OCI-LY7 (cell line): ENCODE data around the gene VWA5B2. TPM values are rescaled to one million over a fixed set of nuclear protein-coding genes. Genes with fewer than 3 reads are reported as not detected.

Experiments
- BruUV-seq: library from RNA; stranded (reverse); fragments of 400-500 nt; replicated peaks from 2 replicates; lab custom pipeline; 2021; lab: Mats Ljungman, UMichigan
- CTCF ChIA-PET: fragments of 300-600 bp; sonication (Branson Sonifier 250); formaldehyde crosslinking; loops from one replicate; lab custom pipeline; 2022; ENCODE audit warnings: antibody characterized with exemption; ENCODE audit not compliant: unreplicated experiment; lab: Charles Lee
- POLR2A ChIA-PET: fragments of 300-600 bp; sonication (Branson Sonifier 250); formaldehyde crosslinking; loops from one replicate; lab custom pipeline; 2022; ENCODE audit warnings: antibody characterized with exemption; lab: Charles Lee
- DNase-seq: peaks from one replicate; pipeline ENCODE4 v3.0.0-alpha.2; 2015; ENCODE audit warnings: low spot score
- H2AFZ ChIP-seq: fragments of 200-600 bp; sonication (generic), shearing (Covaris generic); 2 replicates; pipeline ENCODE4 v1.6.1; 2014; ENCODE audit warnings: mild to moderate bottlenecking, antibody characterized with exemption, low read length, moderate library complexity
- H3K27ac ChIP-seq: fragments of 200-600 bp; sonication (generic); 2 replicates; pipeline ENCODE4 v1.5.1; 2014; ENCODE audit warnings: mixed run types, low read depth, mild to moderate bottlenecking, moderate library complexity, low read length, inconsistent platforms; ENCODE audit not compliant: poor library complexity, severe bottlenecking
- H3K36me3 ChIP-seq: fragments of 200-600 bp; sonication (generic); 2 replicates; pipeline ENCODE4 v1.6.1; 2014; ENCODE audit warnings: mild to moderate bottlenecking, antibody characterized with exemption, low read length, moderate library complexity, mixed read lengths; ENCODE audit not compliant: insufficient read depth
- H3K4me1 ChIP-seq: fragments of 200-600 bp; sonication (generic); 2 replicates; pipeline ENCODE4 v1.5.1; 2014; ENCODE audit warnings: mild to moderate bottlenecking, low read length; ENCODE audit not compliant: insufficient read depth, poor library complexity, severe bottlenecking
- H3K4me2 ChIP-seq: fragments of 200-600 bp; sonication (generic); 2 replicates; pipeline ENCODE4 v1.6.1; 2014; ENCODE audit warnings: mild to moderate bottlenecking, low read length
- H3K4me3 ChIP-seq: fragments of 200-600 bp; sonication (generic); 2 replicates; pipeline ENCODE4 v1.5.1; 2014; ENCODE audit warnings: mild to moderate bottlenecking, low read depth, low read length; ENCODE audit not compliant: poor library complexity, severe bottlenecking
- H3K79me2 ChIP-seq: fragments of 200-600 bp; sonication (generic); 2 replicates; pipeline ENCODE4 v1.6.1; 2016; ENCODE audit warnings: low read depth, mild to moderate bottlenecking, low read length, moderate library complexity, mixed read lengths; ENCODE audit not compliant: insufficient read depth
- H3K9me2 ChIP-seq: fragments of 200-600 bp; sonication (generic); 2 replicates; pipeline ENCODE4 v1.6.1; 2016; ENCODE audit warnings: mild to moderate bottlenecking, low read length, mixed read lengths; ENCODE audit not compliant: insufficient read depth
- H3K9me3 ChIP-seq: fragments of 200-600 bp; sonication (generic); 2 replicates; pipeline ENCODE4 v1.6.1; 2014; ENCODE audit warnings: mild to moderate bottlenecking, mixed run types, low read length, mixed read lengths
- H4K20me1 ChIP-seq: fragments of 200-600 bp; sonication (generic); 2 replicates; pipeline ENCODE4 v1.6.1; 2014; ENCODE audit warnings: mild to moderate bottlenecking, antibody characterized with exemption, low read length, moderate library complexity, mixed read lengths; ENCODE audit not compliant: insufficient read depth
- CTCF ChIP-seq: fragments of 200-600 bp; sonication (generic); conservative IDR thresholded peaks from 2 replicates; pipeline ENCODE4 v1.5.1; 2014; ENCODE audit warnings: mild to moderate bottlenecking, antibody characterized with exemption, low read length, moderate library complexity, mixed read lengths
- EZH2phosphoT487 ChIP-seq: fragments of 200-600 bp; sonication (generic); IDR thresholded peaks from 2 replicates; pipeline ENCODE4 v1.6.1; 2018; ENCODE audit warnings: low read depth, borderline replicate concordance, mild to moderate bottlenecking, mixed run types, antibody characterized with exemption, low read length, moderate library complexity, mixed read lengths
- intact Hi-C: fragments of 100-400 bp; cut with micrococcal nuclease; formaldehyde crosslinking; loops from one replicate; pipeline ENCODE4 v1.10.0; 2022; ENCODE audit not compliant: unreplicated experiment
- total RNA-seq, 2 experiments: library from RNA; depleted of rRNA in 1 of 2; stranded (reverse); fragments of >200 nt in 1 of 2; shearing (Covaris generic) in 1 of 2; gene quantifications; 2 replicates each; pipeline ENCODE4 v1.2.3, GENCODE V29; 2014 to 2022

VWA5B2 gene
- total RNA-seq, 2 experiments from 2014 or later = not detected

GRCh38 chr3:184237211-184237610, 7.8 kb downstream of the VWA5B2 start:
- BruUV-seq = no TSS peak
- Histone ChIP-seq H2AFZ (no peak overlapping the region), H3K36me3 (peaks cover 7% of the 10 kb centered on the region; the same call in 1 of the 2 replicates), H3K9me2 (no peaks in the 10 kb centered on the region), H3K4me1 (peaks cover 7% of the 10 kb centered on the region), H3K79me2 (no peaks in the 10 kb centered on the region), H3K27ac (no peak overlapping the region), H3K9me3 (no peaks in the 10 kb centered on the region), H3K4me3 (no peak overlapping the region), H4K20me1 (no peaks in the 10 kb centered on the region; the same call in 1 of the 2 replicates), H3K4me2 (no peak overlapping the region)
- CTCF ChIA-PET = interaction anchor here (0.6 kb wide), 1 partner anchor 29 kb away, joined by 3 read pairs; no protein-coding TSS in a partner anchor
- POLR2A ChIA-PET = interaction anchor here (1.0 kb wide), 1 partner anchor 66 kb away, joined by 3 read pairs; no protein-coding TSS in a partner anchor
- no peak for DNase-seq
- TF ChIP-seq EZH2phosphoT487 = no peak
- no peak for TF ChIP-seq CTCF
- intact Hi-C loops = no loop called here

GRCh38 chr3:184237807-184238206, 8.4 kb downstream of the VWA5B2 start:
- CTCF ChIA-PET = interaction anchor here (0.9 kb wide), 1 partner anchor 92 kb away, joined by 3 read pairs; no protein-coding TSS in a partner anchor
- peaks cover 13% of the 10 kb centered on the region; the same call in 1 of the 2 replicates for H3K36me3 ChIP-seq

More at GRCh38 chr3:184237807-184238206, 8.4 kb downstream of the VWA5B2 start:
- Histone ChIP-seq H4K20me1 (no peaks in the 10 kb centered on the region; the same call in 1 of the 2 replicates), H3K4me1 (peaks cover 7% of the 10 kb centered on the region), H2AFZ (no peak overlapping the region), H3K4me2 (no peak overlapping the region), H3K9me3 (no peaks in the 10 kb centered on the region), H3K9me2 (no peaks in the 10 kb centered on the region), H3K4me3 (no peak overlapping the region), H3K27ac (no peak overlapping the region), H3K79me2 (no peaks in the 10 kb centered on the region)
- BruUV-seq = no TSS peak
- intact Hi-C loops = no loop called here
- DNase-seq = peak; percentile 20
- POLR2A ChIA-PET = no interaction called here
- TF ChIP-seq CTCF (no peak), EZH2phosphoT487 (no peak)
